ENCODE data around the gene SIX2. TPM values are rescaled to one million over a fixed set of nuclear protein-coding genes. Genes with fewer than 3 reads are reported as not detected.

The SIX2 gene
- total and polyA plus RNA-seq, 12 donors = 0.17 to 1.9 (median 0.40) TPM

DNA sequence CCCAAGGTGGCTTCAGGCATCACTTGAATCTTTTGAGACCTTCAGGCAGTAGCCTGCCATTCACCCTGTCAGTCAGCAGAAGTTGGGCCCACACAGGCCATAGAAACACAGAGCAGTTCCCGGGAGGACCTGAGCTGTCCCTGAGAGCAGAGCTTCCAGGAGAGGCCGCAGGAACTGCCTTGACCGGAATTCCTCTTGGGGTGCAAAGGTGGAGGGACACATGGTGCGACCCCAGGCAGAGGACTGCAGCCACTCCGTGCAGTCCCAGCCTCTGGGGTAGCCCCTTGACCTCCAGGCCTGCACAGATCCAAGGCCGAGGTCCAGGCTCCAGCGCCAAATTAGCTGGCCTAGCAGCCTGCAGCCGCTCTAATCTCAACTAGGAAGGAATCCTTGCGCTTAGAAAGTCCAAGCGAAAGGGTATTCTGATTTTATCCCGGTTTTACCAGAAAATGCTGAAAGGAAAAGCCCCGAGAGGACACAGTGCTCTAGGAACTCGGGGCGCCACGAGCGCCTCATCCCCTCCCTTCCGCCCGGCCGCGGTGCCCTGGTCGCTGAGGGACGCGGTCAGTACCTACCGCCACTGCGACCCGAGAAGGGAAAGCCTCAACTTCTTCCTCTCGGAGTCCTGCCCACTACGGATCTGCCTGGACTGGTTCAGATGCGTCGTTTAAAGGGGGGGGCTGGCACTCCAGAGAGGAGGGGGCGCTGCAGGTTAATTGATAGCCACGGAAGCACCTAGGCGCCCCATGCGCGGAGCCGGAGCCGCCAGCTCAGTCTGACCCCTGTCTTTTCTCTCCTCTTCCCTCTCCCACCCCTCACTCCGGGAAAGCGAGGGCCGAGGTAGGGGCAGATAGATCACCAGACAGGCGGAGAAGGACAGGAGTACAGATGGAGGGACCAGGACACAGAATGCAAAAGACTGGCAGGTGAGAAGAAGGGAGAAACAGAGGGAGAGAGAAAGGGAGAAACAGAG is 5.4 kb downstream of the SIX2 start:
- Histone ChIP-seq H3K27ac (no peak overlapping the region), H3K4me1 (peaks cover 3 to 61% (median 47%) of the 10 kb centered on the region in 9 donors), H3K4me3 (peak overlapping the region in 8 of 10 donors; percentile 16 to 38 (median 22)), H3K9me3 (no peaks in the 10 kb centered on the region), H3K36me3 (no peaks in the 10 kb centered on the region), H3K27me3 (peaks cover 21 to 100% (median 100%) of the 10 kb centered on the region in 7 donors)
- no peak for TF ChIP-seq CTCF (IDR thresholded peaks at IDR 0.05)
- DNase-seq = no peak
- ATAC-seq = no peak
- WGBS, 2 donors = 29 to 32% methylated on average over 40 to 41 of the region's 41 CpGs
- intact Hi-C loops (cut with DNase I) = no loop called here

DNA sequence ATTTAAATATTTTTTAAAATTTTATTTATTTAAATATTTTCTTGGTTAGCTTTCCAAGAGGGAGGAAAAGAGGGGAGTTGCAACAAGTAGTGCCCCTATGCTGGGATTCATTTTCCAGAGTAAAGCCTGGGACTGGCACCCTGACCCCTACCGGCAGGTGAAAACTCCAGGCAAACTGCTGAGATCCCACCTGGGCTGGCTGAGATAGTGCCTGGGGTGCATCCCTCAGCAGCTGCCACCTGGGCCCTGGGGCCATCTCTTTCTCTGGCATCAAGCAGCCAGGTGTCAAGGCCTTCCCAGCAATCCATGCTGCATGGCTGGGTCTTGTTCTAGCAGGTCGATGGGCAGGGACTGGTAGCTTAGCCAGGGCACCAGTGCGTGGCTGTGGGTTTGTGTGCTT is 6.6 kb downstream of the SIX2 start:
- DNase-seq (no peak), ATAC-seq (no peak)
- Histone ChIP-seq H3K36me3 (no peaks in the 10 kb centered on the region), H3K4me3 (no peak overlapping the region), H3K9me3 (no peaks in the 10 kb centered on the region), H3K27ac (no peak overlapping the region), H3K4me1 (peaks cover 0 to 49% (median 35%) of the 10 kb centered on the region in 9 donors), H3K27me3 (peaks cover 21 to 100% (median 100%) of the 10 kb centered on the region in 7 donors)
- intact Hi-C loops (cut with DNase I) = no loop called here
- no peak for TF ChIP-seq CTCF (IDR thresholded peaks at IDR 0.05)
- WGBS, 2 donors = 48 to 55% methylated on average over 3 of the region's 3 CpGs

DNA sequence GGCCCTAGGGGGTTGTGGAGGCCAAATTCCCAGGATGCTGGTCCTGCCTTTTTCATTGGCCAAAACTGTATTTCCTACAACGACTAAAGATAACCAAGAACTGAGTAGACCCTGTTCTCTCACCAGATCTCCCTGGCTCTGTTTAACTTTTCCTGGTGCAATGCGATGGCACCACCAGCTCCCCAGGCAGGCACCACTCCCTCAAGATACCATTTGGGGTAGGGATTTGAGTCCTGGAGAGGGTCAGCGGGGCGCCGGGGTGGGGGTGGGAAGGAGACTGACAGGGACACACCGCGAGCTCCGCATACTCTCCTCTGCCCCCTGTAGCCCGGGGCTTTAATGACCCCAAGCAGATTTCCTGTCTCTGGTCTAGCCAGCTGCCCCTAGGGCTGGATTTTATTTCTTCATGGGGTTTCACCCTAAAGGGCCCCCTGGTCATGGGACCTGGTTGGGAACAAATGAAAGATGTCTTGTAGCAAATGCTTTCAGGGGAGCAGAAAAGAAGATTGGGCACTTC is 7.3 kb downstream of the SIX2 start:
- DNase-seq = no peak
- H3K27me3 ChIP-seq = peaks cover 21 to 100% (median 100%) of the 10 kb centered on the region in 7 donors
- H3K4me3 ChIP-seq = no peak overlapping the region
- ATAC-seq = peak in 1 of 8 donors; percentile 27
- H3K36me3 ChIP-seq = no peaks in the 10 kb centered on the region
- peaks cover 0 to 45% (median 35%) of the 10 kb centered on the region in 9 donors for H3K4me1 ChIP-seq
- WGBS, 2 donors = 18 to 20% methylated on average over 9 of the region's 9 CpGs
- H3K27ac ChIP-seq = peak overlapping the region in 1 of 10 donors; percentile 15
- TF ChIP-seq CTCF (IDR thresholded peaks at IDR 0.05) = no peak
- intact Hi-C loops (cut with DNase I) = no loop called here
- H3K9me3 ChIP-seq = no peaks in the 10 kb centered on the region
